B cell (primary cell): ENCODE measurements around the gene CAMTA1. TPM values are rescaled to one million over a fixed set of nuclear protein-coding genes. Genes with fewer than 3 reads are reported as not detected.

ENCODE experiments used
- ATAC-seq: fragments of 200-7000 bp; cut with Tn5 transposase; one replicate; pipeline ENCODE4 v1.10.0; 2021; ENCODE audit warnings: low read depth, mild to moderate bottlenecking, moderate number of reproducible peaks, moderate library complexity
- CTCF ChIA-PET: fragments of 350-600 bp; sonication (Branson Sonifier 250); formaldehyde crosslinking; loops from one replicate; lab custom pipeline; 2021; ENCODE audit warnings: antibody characterized with exemption, inconsistent platforms; lab: Charles Lee
- POLR2A ChIA-PET: fragments of 350-600 bp; sonication (Branson Sonifier 250); formaldehyde crosslinking; loops from one replicate; lab custom pipeline; 2021; ENCODE audit warnings: antibody characterized with exemption; lab: Charles Lee
- DNase-seq: peaks from one replicate; pipeline ENCODE4 v3.0.0; 2013
- H2AFZ ChIP-seq: 2 replicates; pipeline ENCODE4 v1.6.1; 2012; ENCODE audit warnings: mild to moderate bottlenecking, low read depth, low read length; ENCODE audit not compliant: insufficient read depth, poor library complexity, severe bottlenecking
- H3K27ac ChIP-seq, 2 donors: 1 replicate in 1 of 2; 2 replicates in 1 of 2; pipeline ENCODE4 v1.5.1; 2012 to 2013; ENCODE audit warnings: low read length in 2 of 2, mild to moderate bottlenecking in 2 of 2, moderate library complexity in 1 of 2
- H3K27me3 ChIP-seq, 4 experiments: fragments of 200-600 bp in 1 of 4; sonication (generic) in 1 of 4; replicated peaks in 1 of 4; 1 replicate in 2 of 4; 2 replicates in 2 of 4; pipeline versions ENCODE4 v1.6.1 to v1.7.0; 2013 to 2016; ENCODE audit warnings: low read length in 3 of 4, mild to moderate bottlenecking in 2 of 4, mixed read lengths in 1 of 4, moderate library complexity in 1 of 4; ENCODE audit not compliant: insufficient read depth in 4 of 4, control insufficient read depth in 3 of 4; ENCODE audit errors: control extremely low read depth in 1 of 4
- H3K36me3 ChIP-seq, 2 experiments: replicated peaks in 1 of 2; 1 replicate in 1 of 2; 2 replicates in 1 of 2; pipeline versions ENCODE4 v1.6.1 to v1.7.1; 2013; ENCODE audit warnings: low read length in 1 of 2; ENCODE audit not compliant: insufficient read depth in 2 of 2, control insufficient read depth in 1 of 2; ENCODE audit errors: control extremely low read depth in 1 of 2, extremely low read depth in 1 of 2
- H3K4me1 ChIP-seq, 2 donors: fragments of 200-600 bp in 1 of 2; sonication (generic) in 1 of 2; 1 replicate in 1 of 2; 2 replicates in 1 of 2; pipeline versions ENCODE4 v1.5.1 to v1.6.1; 2013 to 2017; ENCODE audit warnings: low read length in 2 of 2; ENCODE audit not compliant: control insufficient read depth in 2 of 2, insufficient read depth in 2 of 2
- H3K4me2 ChIP-seq: replicated peaks from 2 replicates; pipeline ENCODE3; 2012; ENCODE audit warnings: mild to moderate bottlenecking, low read depth, low read length; ENCODE audit not compliant: poor library complexity, severe bottlenecking
- H3K4me3 ChIP-seq, 5 experiments: fragments of 200-600 bp in 1 of 5; sonication (generic) in 1 of 5; 1 replicate in 3 of 5; 2 replicates in 2 of 5; pipeline versions ENCODE4 v1.5.1 to v1.7.0; 2011 to 2016; ENCODE audit warnings: low read length in 4 of 5, mild to moderate bottlenecking in 4 of 5, low read depth in 2 of 5, control low read depth in 1 of 5, moderate library complexity in 1 of 5; ENCODE audit not compliant: insufficient read depth in 1 of 5; ENCODE audit errors: control extremely low read depth in 1 of 5, extremely low read depth in 1 of 5
- H3K79me2 ChIP-seq: fragments of 200-600 bp; sonication (generic); one replicate; pipeline ENCODE4 v1.6.0; 2016; ENCODE audit warnings: low read length; ENCODE audit not compliant: control insufficient read depth, insufficient read depth
- H3K9ac ChIP-seq: fragments of 200-600 bp; sonication (generic); 2 replicates; pipeline ENCODE4 v1.6.1; 2017; ENCODE audit warnings: mild to moderate bottlenecking, low read length, moderate library complexity
- H3K9me3 ChIP-seq, 3 donors: one replicate each; pipeline versions ENCODE4 v1.6.1 to v1.7.1; 2013; ENCODE audit warnings: low read length in 2 of 3; ENCODE audit not compliant: control insufficient read depth in 2 of 3, insufficient read depth in 1 of 3; ENCODE audit errors: control extremely low read depth in 1 of 3
- H4K20me1 ChIP-seq: 2 replicates; pipeline ENCODE4 v1.6.0; 2012; ENCODE audit warnings: mild to moderate bottlenecking, low read length; ENCODE audit not compliant: insufficient read depth, control insufficient read depth, poor library complexity, severe bottlenecking
- H3K27ac Mint-ChIP-seq: one replicate; pipeline ENCODE4 v1.8.0; 2021; ENCODE audit warnings: mixed read lengths
- H3K27me3 Mint-ChIP-seq: one replicate; pipeline ENCODE4 v1.8.0; 2021; ENCODE audit warnings: mixed read lengths
- H3K4me1 Mint-ChIP-seq: one replicate; pipeline ENCODE4 v1.8.0; 2021; ENCODE audit warnings: mixed read lengths
- H3K4me3 Mint-ChIP-seq: one replicate; pipeline ENCODE4 v1.8.0; 2021; ENCODE audit warnings: mixed read lengths
- H3K9me3 Mint-ChIP-seq: one replicate; pipeline ENCODE4 v1.8.0; 2022; ENCODE audit warnings: mixed read lengths; ENCODE audit not compliant: insufficient read depth
- CTCF ChIP-seq: fragments of 200-600 bp; IDR thresholded peaks from one replicate; pipeline ENCODE4 v1.8.0; 2022; ENCODE audit warnings: antibody characterized with exemption, mild to moderate bottlenecking
- EZH2 ChIP-seq: IDR thresholded peaks from 2 replicates; pipeline ENCODE4 v1.6.1; 2012; ENCODE audit warnings: borderline replicate concordance, low read depth, mild to moderate bottlenecking, moderate library complexity, low read length; ENCODE audit not compliant: insufficient read depth, poor library complexity, severe bottlenecking
- WGBS: methylation state at CpG from one replicate; pipeline ENCODE4 v1.1.5; 2013; ENCODE audit warnings: missing lambda C conversion rate; ENCODE audit not compliant: insufficient coverage; 5-methylcytosine and 5-hydroxymethylcytosine counted together
- intact Hi-C: fragments of 100-400 bp; cut with micrococcal nuclease; formaldehyde crosslinking; loops from one replicate; pipeline ENCODE4 v1.10.0; 2022
- polyA plus RNA-seq: library from polyadenylated mRNA; depleted of rRNA; stranded (reverse); fragments of >200 nt; gene quantifications from 2 replicates; pipeline ENCODE4 v1.2.3, GENCODE V29; 2012
- total RNA-seq, 2 donors: library from RNA; stranded (reverse); fragments of 120-200 nt in 1 of 2; gene quantifications; 1 replicate in 1 of 2; 2 replicates in 1 of 2; pipeline versions ENCODE4 v1.2.3 to v1.2.4, GENCODE V29; 2013 to 2022

CAMTA1 gene
- total and polyA plus RNA-seq, 2 donors (not counting 1 experiment from before 2014, with no cell fraction given) = 42.2 to 45.7 TPM

GRCh38 chr1:6927626-6928025, 142.4 kb downstream of the CAMTA1 start:
- peaks cover 0 to 7% (median 0%) of the 10 kb centered on the region in 4 experiments for H3K27me3 ChIP-seq
- TF ChIP-seq EZH2 = no peak
- TF ChIP-seq CTCF = no peak
- peaks cover 19% of the 10 kb centered on the region for H3K27me3 Mint-ChIP-seq
- DNase-seq (no peak), ATAC-seq (no peak)
- ChIA-PET POLR2A (no interaction called here), CTCF (interaction anchor here (1.3 kb wide), 1 partner anchor 38 kb away, joined by 3 read pairs; no protein-coding TSS in a partner anchor)
- no peak overlapping the region for H3K4me2 ChIP-seq
- H3K4me3 ChIP-seq = no peak overlapping the region
- H3K4me1 ChIP-seq = no peaks in the 10 kb centered on the region
- no peak overlapping the region for H3K4me3 Mint-ChIP-seq
- no peaks in the 10 kb centered on the region for H3K36me3 ChIP-seq
- H3K4me1 Mint-ChIP-seq = no peaks in the 10 kb centered on the region
- H4K20me1 ChIP-seq = no peaks in the 10 kb centered on the region
- WGBS = 70% methylated on average over 4 of the region's 4 CpGs
- no peaks in the 10 kb centered on the region for H3K9me3 Mint-ChIP-seq
- H3K27ac Mint-ChIP-seq = no peak overlapping the region
- H3K9me3 ChIP-seq = peaks cover 0 to 5% (median 0%) of the 10 kb centered on the region in 3 donors
- H3K79me2 ChIP-seq = no peaks in the 10 kb centered on the region
- no peak overlapping the region for H2AFZ ChIP-seq
- H3K27ac ChIP-seq = no peak overlapping the region
- no peak overlapping the region for H3K9ac ChIP-seq
- intact Hi-C loops = no loop called here

DNA sequence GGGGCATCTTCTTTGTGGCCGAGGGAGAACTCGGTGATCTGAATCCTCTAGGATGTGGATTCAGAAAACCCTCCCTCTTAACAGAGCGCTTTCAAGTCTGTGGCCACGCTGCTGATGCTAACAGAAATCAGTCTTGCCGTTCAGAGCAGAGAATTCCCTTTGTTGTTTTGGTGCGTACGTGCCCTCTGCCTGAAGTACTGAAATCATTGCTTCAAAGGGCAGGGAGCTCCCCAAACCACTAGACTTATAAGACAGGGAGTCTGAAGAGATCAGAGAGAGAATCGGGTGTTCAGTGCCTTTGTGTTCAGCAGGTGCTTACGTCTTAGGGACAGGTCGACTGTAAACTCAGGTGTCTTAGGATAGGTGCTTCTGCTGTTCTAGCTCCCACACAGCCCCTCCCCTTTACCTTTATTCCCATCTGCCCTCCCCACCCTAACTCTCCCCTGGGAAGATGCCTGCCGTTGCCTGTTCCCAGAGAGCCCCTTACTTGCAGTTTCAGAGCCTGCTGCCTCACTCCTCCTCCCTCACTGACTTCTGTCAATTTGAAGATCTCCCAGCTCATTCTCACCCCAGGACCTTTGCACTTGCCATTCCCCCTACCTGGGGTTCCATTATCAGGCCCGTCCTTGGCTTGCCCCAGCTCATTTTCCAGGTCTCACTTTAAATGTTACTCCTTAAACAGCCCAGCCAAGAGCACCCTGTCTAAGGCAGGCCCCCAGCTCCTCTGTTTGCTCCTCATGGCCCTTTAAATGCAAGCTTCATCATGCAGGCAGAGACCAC, 143.0 kb downstream of the CAMTA1 start:
- Mint-ChIP-seq H3K27ac (no peak overlapping the region), H3K4me1 (no peaks in the 10 kb centered on the region), H3K9me3 (no peaks in the 10 kb centered on the region), H3K27me3 (peaks cover 20% of the 10 kb centered on the region), H3K4me3 (no peak overlapping the region)
- ATAC-seq = no peak
- Histone ChIP-seq H3K36me3 (no peaks in the 10 kb centered on the region), H3K4me3 (no peak overlapping the region), H3K27ac (no peak overlapping the region), H3K79me2 (no peaks in the 10 kb centered on the region), H3K9me3 (peaks cover 0 to 5% (median 0%) of the 10 kb centered on the region in 3 donors), H4K20me1 (no peaks in the 10 kb centered on the region), H3K4me1 (no peaks in the 10 kb centered on the region), H3K4me2 (no peak overlapping the region), H2AFZ (no peak overlapping the region), H3K27me3 (peaks cover 0 to 9% (median 0%) of the 10 kb centered on the region in 4 experiments), H3K9ac (no peak overlapping the region)
- WGBS = 95% methylated on average over 9 of the region's 12 CpGs
- ChIA-PET POLR2A (no interaction called here), CTCF (interaction anchor here (0.5 to 1.3 kb wide), 2 partner anchors 39 to 218 kb away, joined by 3 read pairs; no protein-coding TSS in a partner anchor)
- no peak for DNase-seq
- TF ChIP-seq CTCF = no peak
- no peak for TF ChIP-seq EZH2
- intact Hi-C loops = no loop called here
